OCI-LY1 (cell line): ENCODE data around the gene PROCA1.

Source experiments
- H2AFZ ChIP-seq: fragments of 200-600 bp; sonication (generic), shearing (Covaris generic); 2 replicates; pipeline ENCODE4 v1.6.0; 2014; ENCODE audit warnings: antibody characterized with exemption, mild to moderate bottlenecking, low read length
- H3F3A ChIP-seq: fragments of 200-600 bp; sonication (generic), shearing (Covaris generic); 2 replicates; pipeline ENCODE4 v1.6.0; 2014; ENCODE audit warnings: mild to moderate bottlenecking, antibody characterized with exemption, low read length, moderate library complexity; ENCODE audit not compliant: insufficient read depth
- H3K27ac ChIP-seq: fragments of 200-600 bp; sonication (generic); 2 replicates; pipeline ENCODE4 v1.5.1; 2014; ENCODE audit warnings: low read length, mixed run types, mild to moderate bottlenecking, low read depth; ENCODE audit not compliant: poor library complexity, severe bottlenecking
- H3K27me3 ChIP-seq: fragments of 200-600 bp; sonication (generic); 2 replicates; pipeline ENCODE4 v1.6.0; 2014; ENCODE audit warnings: antibody characterized with exemption, mild to moderate bottlenecking, low read length, moderate library complexity; ENCODE audit not compliant: insufficient read depth
- H3K36me3 ChIP-seq: fragments of 200-600 bp; sonication (generic); 2 replicates; pipeline ENCODE4 v1.6.1; 2014; ENCODE audit warnings: mild to moderate bottlenecking, antibody characterized with exemption, low read length, moderate library complexity, mixed read lengths; ENCODE audit not compliant: insufficient read depth
- H3K4me1 ChIP-seq: fragments of 200-600 bp; sonication (generic); 2 replicates; pipeline ENCODE4 v1.5.1; 2014; ENCODE audit warnings: mild to moderate bottlenecking, low read length, moderate library complexity; ENCODE audit not compliant: insufficient read depth, severe bottlenecking
- H3K4me2 ChIP-seq: fragments of 200-600 bp; sonication (generic), shearing (Covaris generic); 2 replicates; pipeline ENCODE4 v1.6.1; 2014; ENCODE audit warnings: low read length
- H3K4me3 ChIP-seq: fragments of 200-600 bp; sonication (generic); 2 replicates; pipeline ENCODE4 v1.5.1; 2014; ENCODE audit warnings: low read length, low read depth, mild to moderate bottlenecking, mixed read lengths; ENCODE audit not compliant: poor library complexity, severe bottlenecking
- H3K79me2 ChIP-seq: fragments of 200-600 bp; shearing (Covaris generic); 2 replicates; pipeline ENCODE4 v1.6.1; 2016; ENCODE audit warnings: mixed run types, low read length, mixed read lengths; ENCODE audit not compliant: insufficient read depth
- H3K9ac ChIP-seq: fragments of 200-600 bp; sonication (generic), shearing (Covaris generic); 2 replicates; pipeline ENCODE4 v1.6.1; 2014; ENCODE audit warnings: mild to moderate bottlenecking, low read length, mixed read lengths
- H3K9me2 ChIP-seq: fragments of 200-600 bp; sonication (generic), shearing (Covaris generic); 2 replicates; pipeline ENCODE4 v1.6.1; 2014; ENCODE audit warnings: low read depth, mild to moderate bottlenecking, low read length, mixed read lengths
- H3K9me3 ChIP-seq: fragments of 200-600 bp; shearing (Covaris generic); 2 replicates; pipeline ENCODE4 v1.6.1; 2014; ENCODE audit warnings: low read length, mixed read lengths
- H4K20me1 ChIP-seq: fragments of 200-600 bp; sonication (generic), shearing (Covaris generic); 2 replicates; pipeline ENCODE4 v1.6.0; 2016; ENCODE audit warnings: mild to moderate bottlenecking, low read length; ENCODE audit not compliant: insufficient read depth
- CTCF ChIP-seq: fragments of 200-600 bp; sonication (generic), shearing (Covaris generic); IDR thresholded peaks from 2 replicates; pipeline ENCODE4 v1.5.1; 2017; ENCODE audit warnings: mild to moderate bottlenecking, antibody characterized with exemption, low read length, moderate library complexity, mixed read lengths
- EZH2 ChIP-seq: fragments of 200-600 bp; sonication (generic), shearing (Covaris generic); IDR thresholded peaks from 2 replicates; pipeline ENCODE4 v1.8.0; 2017; ENCODE audit warnings: borderline replicate concordance, mixed run types, mild to moderate bottlenecking, antibody characterized with exemption, low read length, moderate library complexity, mixed read lengths

Gene PROCA1

GRCh38 chr17:28740406-28741357, 29.0 kb upstream of the PROCA1 start:
- H3F3A ChIP-seq: no peaks in the 10 kb centered on the region
- H3K79me2 ChIP-seq: peaks cover 9% of the 10 kb centered on the region
- no peaks in the 10 kb centered on the region for H3K9me2 ChIP-seq
- H2AFZ ChIP-seq: no peak overlapping the region
- H3K9me3 ChIP-seq: peaks cover 9% of the 10 kb centered on the region
- no peak overlapping the region; the same call in 1 of the 2 replicates for H3K9ac ChIP-seq
- peaks cover 42% of the 10 kb centered on the region for H3K36me3 ChIP-seq
- no peak for TF ChIP-seq EZH2
- TF ChIP-seq CTCF: no peak
- peak overlapping the region; percentile 36; the same call in 1 of the 2 replicates for H3K4me2 ChIP-seq
- H3K4me3 ChIP-seq: no peak overlapping the region
- no peaks in the 10 kb centered on the region for H4K20me1 ChIP-seq
- peaks cover 57% of the 10 kb centered on the region for H3K4me1 ChIP-seq
- peak overlapping the region; percentile 97 for H3K27ac ChIP-seq
- H3K27me3 ChIP-seq: no peaks in the 10 kb centered on the region

- H3K9me3 ChIP-seq: peaks cover 9% of the 10 kb centered on the region
- no peaks in the 10 kb centered on the region for H3K79me2 ChIP-seq
- H3K27ac ChIP-seq: peak overlapping the region; percentile 97
- H3K36me3 ChIP-seq: peaks cover 42% of the 10 kb centered on the region
- peak overlapping the region; percentile 47 for H3K4me3 ChIP-seq
- H3K4me1 ChIP-seq: peaks cover 56% of the 10 kb centered on the region
- peak overlapping the region; percentile 58 for H3K4me2 ChIP-seq
- no peaks in the 10 kb centered on the region for H3K27me3 ChIP-seq
- no peaks in the 10 kb centered on the region for H3F3A ChIP-seq
- H3K9ac ChIP-seq: peak overlapping the region; percentile 71
- TF ChIP-seq EZH2 (no peak), CTCF (no peak)
- H4K20me1 ChIP-seq: no peaks in the 10 kb centered on the region
- no peaks in the 10 kb centered on the region for H3K9me2 ChIP-seq
- H2AFZ ChIP-seq: no peak overlapping the region
These were observed 27.1 kb upstream of the PROCA1 start for GRCh38 chr17:28738680-28739384.

GRCh38 chr17:28737770-28738679, 26.3 kb upstream of the PROCA1 start:
- TF ChIP-seq CTCF: no peak
- TF ChIP-seq EZH2: no peak
- no peaks in the 10 kb centered on the region for H3K9me2 ChIP-seq
- H3K4me2 ChIP-seq: peak overlapping the region; percentile 58
- no peaks in the 10 kb centered on the region for H4K20me1 ChIP-seq
- peaks cover 42% of the 10 kb centered on the region for H3K36me3 ChIP-seq
- H2AFZ ChIP-seq: no peak overlapping the region
- H3K4me1 ChIP-seq: peaks cover 49% of the 10 kb centered on the region
- peak overlapping the region; percentile 71 for H3K9ac ChIP-seq
- peak overlapping the region; percentile 97 for H3K27ac ChIP-seq
- no peaks in the 10 kb centered on the region for H3K27me3 ChIP-seq
- no peaks in the 10 kb centered on the region for H3F3A ChIP-seq
- peaks cover 9% of the 10 kb centered on the region for H3K9me3 ChIP-seq
- peak overlapping the region; percentile 47 for H3K4me3 ChIP-seq
- no peaks in the 10 kb centered on the region for H3K79me2 ChIP-seq
